Keratinocyte (primary cell): ENCODE data around the gene SLC44A3. TPM values are rescaled to one million over a fixed set of nuclear protein-coding genes. Genes with fewer than 3 reads are reported as not detected.

ENCODE experiments used
- DNase-seq: peaks from one replicate; pipeline ENCODE4 v3.0.0-alpha.2; 2011; ENCODE audit warnings: low read depth, missing footprints, low spot score
- FAIRE-seq: peaks from 2 replicates; lab custom pipeline; 2011; peaks lifted over from hg19 to GRCh38; lab: Jason Lieb, UNC
- H2AFZ ChIP-seq: 2 replicates; pipeline ENCODE4 v1.6.0; 2012; ENCODE audit warnings: low read length, control low read depth, inconsistent platforms; ENCODE audit not compliant: control insufficient read depth
- H3K27ac ChIP-seq: 2 replicates; pipeline ENCODE4 v1.5.1; 2011; ENCODE audit warnings: low read length; ENCODE audit not compliant: control insufficient read depth, insufficient read depth
- H3K27me3 ChIP-seq: 3 replicates; pipeline ENCODE4 v1.6.0; 2011; ENCODE audit warnings: low read length; ENCODE audit not compliant: control insufficient read depth, insufficient read depth; ENCODE audit errors: extremely low read depth
- H3K36me3 ChIP-seq, 2 experiments: 2 replicates in 1 of 2; 3 replicates in 1 of 2; pipeline ENCODE4 v1.5.1; 2011; ENCODE audit warnings: low read length in 2 of 2, mild to moderate bottlenecking in 1 of 2; ENCODE audit not compliant: control insufficient read depth in 2 of 2, insufficient read depth in 2 of 2; ENCODE audit errors: extremely low read depth in 1 of 2
- H3K4me1 ChIP-seq: 3 replicates; pipeline ENCODE4 v1.5.1; 2011; ENCODE audit warnings: low read length; ENCODE audit not compliant: control insufficient read depth, insufficient read depth; ENCODE audit errors: extremely low read depth
- H3K4me2 ChIP-seq: 3 replicates; pipeline ENCODE4 v1.6.0; 2011; ENCODE audit warnings: low read depth, low read length; ENCODE audit not compliant: control insufficient read depth, insufficient read depth; ENCODE audit errors: extremely low read depth
- H3K4me3 ChIP-seq, 3 experiments: fragments of 200-600 bp in 1 of 3; sonication (generic) in 1 of 3; 2 replicates in 2 of 3; 3 replicates in 1 of 3; pipeline ENCODE4 v1.5.1; 2011 to 2016; ENCODE audit warnings: low read length in 3 of 3, mild to moderate bottlenecking in 3 of 3, control low read depth in 2 of 3, inconsistent platforms in 1 of 3, low read depth in 1 of 3, mixed read lengths in 1 of 3, mixed run types in 1 of 3, moderate library complexity in 1 of 3; ENCODE audit not compliant: control insufficient read depth in 2 of 3, insufficient read depth in 2 of 3; ENCODE audit errors: extremely low read depth in 1 of 3
- H3K79me2 ChIP-seq: 2 replicates; pipeline ENCODE4 v1.6.0; 2012; ENCODE audit warnings: low read length; ENCODE audit not compliant: control insufficient read depth, insufficient read depth
- H3K9ac ChIP-seq: 3 replicates; pipeline ENCODE4 v1.6.0; 2011; ENCODE audit warnings: low read length; ENCODE audit not compliant: control insufficient read depth, insufficient read depth; ENCODE audit errors: extremely low read depth
- H3K9me1 ChIP-seq: 3 replicates; pipeline ENCODE4 v1.6.0; 2011; ENCODE audit warnings: low read length; ENCODE audit not compliant: control insufficient read depth, insufficient read depth; ENCODE audit errors: extremely low read depth
- H3K9me3 ChIP-seq: 2 replicates; pipeline ENCODE4 v1.5.1; 2012; ENCODE audit warnings: low read depth, low read length; ENCODE audit not compliant: control insufficient read depth
- H4K20me1 ChIP-seq: 3 replicates; pipeline ENCODE4 v1.6.0; 2011; ENCODE audit warnings: low read length; ENCODE audit not compliant: control insufficient read depth, insufficient read depth; ENCODE audit errors: extremely low read depth
- EZH2 ChIP-seq: IDR thresholded peaks from one replicate; pipeline ENCODE4 v1.6.1; 2012; ENCODE audit warnings: inconsistent platforms, mild to moderate bottlenecking, low read length, moderate library complexity
- dilution Hi-C: fragments of 300-500 bp; cut with MboI; formaldehyde crosslinking; loops from one replicate; pipeline ENCODE4 v1.7.0; 2020; ENCODE audit warnings: low sequenced_read_pairs; ENCODE audit not compliant: extremely low pct_ligation_motif_present
- polyA plus RNA-seq, 5 experiments: library from polyadenylated mRNA; depleted of rRNA in 3 of 5; stranded (reverse) in 3 of 5; stranded (forward) in 1 of 5; unstranded in 1 of 5; fragments of >200 nt; gene quantifications; 1 replicate in 1 of 5; 2 replicates in 3 of 5; 3 replicates in 1 of 5; pipeline versions ENCODE4 v1.2.1 to v1.2.3, GENCODE V29; 2011 to 2012; ENCODE audit warnings: missing spikeins in 2 of 5, low read depth in 1 of 5, low replicate concordance in 1 of 5
- TF ChIP-seq, protein P1 (sequence below), 3 experiments: IDR thresholded peaks in 1 of 3; conservative IDR thresholded peaks in 1 of 3; optimal IDR thresholded peaks in 1 of 3; 2 replicates in 2 of 3; 3 replicates in 1 of 3; pipeline versions ENCODE3 to v1.5.1; 2011; ENCODE audit warnings: low read length in 3 of 3, mild to moderate bottlenecking in 3 of 3, moderate library complexity in 2 of 3, control low read depth in 1 of 3, inconsistent platforms in 1 of 3; ENCODE audit not compliant: insufficient read depth in 2 of 3; ENCODE audit errors: extremely low read depth in 1 of 3

The SLC44A3 gene
- polyA plus RNA-seq, 1 donor (not counting 4 experiments of a cell fraction or from before 2014, with no cell fraction given), result 7.3 TPM

DNA sequence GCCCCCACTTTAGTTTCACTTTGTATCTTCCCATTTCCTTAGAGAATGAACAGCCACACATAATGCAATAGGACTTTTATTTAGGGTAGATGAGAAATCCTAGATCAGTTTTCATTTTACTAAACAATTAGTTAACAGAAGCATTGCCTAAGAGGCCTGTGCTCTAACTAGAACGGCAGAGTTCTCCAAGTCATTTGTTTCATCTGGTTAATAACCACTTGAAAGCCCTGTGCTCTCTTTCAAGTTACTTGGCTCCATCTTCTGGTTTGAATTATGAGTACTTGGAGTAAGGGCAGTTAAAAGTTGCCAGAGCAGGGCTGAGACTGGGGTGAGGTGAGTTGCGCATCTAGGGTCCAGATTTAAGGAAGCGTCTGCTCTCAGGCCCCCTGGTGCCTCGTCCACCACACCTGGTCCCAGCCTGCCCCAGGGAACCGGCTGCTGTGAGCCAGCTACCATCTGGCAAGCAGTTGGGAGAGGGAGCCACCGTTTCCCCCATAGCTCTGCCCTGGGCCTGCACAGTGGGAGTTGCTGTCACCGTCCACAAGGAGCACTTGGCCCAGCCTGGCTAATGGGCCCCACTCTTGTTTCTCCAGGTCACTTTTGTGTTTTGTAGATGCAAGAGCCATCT lies 18.1 kb upstream of the SLC44A3 start:
- H3K9me1 ChIP-seq, result no peaks in the 10 kb centered on the region

DNA sequence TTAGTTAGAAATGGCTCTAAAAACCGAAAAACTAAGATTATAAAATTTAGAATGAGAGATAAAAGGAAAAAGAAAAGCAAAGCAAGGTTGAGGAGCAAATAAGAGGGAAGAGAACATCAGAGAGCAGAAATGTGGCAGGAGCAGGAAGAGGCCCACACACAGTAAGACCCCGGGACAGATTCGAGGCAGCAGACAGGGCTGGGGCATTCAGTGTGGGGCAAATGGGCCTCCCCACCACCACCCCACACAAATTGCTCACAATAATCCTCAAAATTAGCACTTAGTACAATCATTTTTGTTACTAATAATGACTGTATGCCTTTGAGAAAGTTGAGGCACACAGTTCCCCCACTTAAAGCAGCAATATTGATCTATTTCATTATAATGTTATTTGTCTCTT lies 17.1 kb upstream of the SLC44A3 start:
- Histone ChIP-seq H3K4me3 (no peak overlapping the region), H3K4me2 (no peak overlapping the region), H3K36me3 (no peaks in the 10 kb centered on the region), H3K9ac (no peak overlapping the region), H2AFZ (no peak overlapping the region), H3K79me2 (no peaks in the 10 kb centered on the region), H3K27me3 (no peaks in the 10 kb centered on the region), H3K4me1 (peaks cover 23% of the 10 kb centered on the region), H4K20me1 (no peaks in the 10 kb centered on the region), H3K9me1 (no peaks in the 10 kb centered on the region), H3K27ac (no peak overlapping the region), H3K9me3 (no peaks in the 10 kb centered on the region)
- TF ChIP-seq EZH2, result no peak
- TF ChIP-seq, protein P1, sequence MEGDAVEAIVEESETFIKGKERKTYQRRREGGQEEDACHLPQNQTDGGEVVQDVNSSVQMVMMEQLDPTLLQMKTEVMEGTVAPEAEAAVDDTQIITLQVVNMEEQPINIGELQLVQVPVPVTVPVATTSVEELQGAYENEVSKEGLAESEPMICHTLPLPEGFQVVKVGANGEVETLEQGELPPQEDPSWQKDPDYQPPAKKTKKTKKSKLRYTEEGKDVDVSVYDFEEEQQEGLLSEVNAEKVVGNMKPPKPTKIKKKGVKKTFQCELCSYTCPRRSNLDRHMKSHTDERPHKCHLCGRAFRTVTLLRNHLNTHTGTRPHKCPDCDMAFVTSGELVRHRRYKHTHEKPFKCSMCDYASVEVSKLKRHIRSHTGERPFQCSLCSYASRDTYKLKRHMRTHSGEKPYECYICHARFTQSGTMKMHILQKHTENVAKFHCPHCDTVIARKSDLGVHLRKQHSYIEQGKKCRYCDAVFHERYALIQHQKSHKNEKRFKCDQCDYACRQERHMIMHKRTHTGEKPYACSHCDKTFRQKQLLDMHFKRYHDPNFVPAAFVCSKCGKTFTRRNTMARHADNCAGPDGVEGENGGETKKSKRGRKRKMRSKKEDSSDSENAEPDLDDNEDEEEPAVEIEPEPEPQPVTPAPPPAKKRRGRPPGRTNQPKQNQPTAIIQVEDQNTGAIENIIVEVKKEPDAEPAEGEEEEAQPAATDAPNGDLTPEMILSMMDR (optimal IDR thresholded peaks at IDR 0.05 in 1 of 3, IDR thresholded peaks at IDR 0.05 in 1 of 3, conservative IDR thresholded peaks at IDR 0.05 in 1 of 3; ENCODE audit: extremely low read depth in 1 of 3, insufficient read depth in 2 of 3, low read length in 3 of 3), result no peak
- dilution Hi-C loops, result no loop called here
- no peak for FAIRE-seq
- no peak for DNase-seq

More for the DNA sequence above, 18.1 kb upstream of the SLC44A3 start:
- peak overlapping the region; percentile 14 for H3K9ac ChIP-seq
- no peaks in the 10 kb centered on the region for H3K27me3 ChIP-seq
- H4K20me1 ChIP-seq, result no peaks in the 10 kb centered on the region
- peak overlapping the region; percentile 71 for H2AFZ ChIP-seq
- H3K36me3 ChIP-seq, result no peaks in the 10 kb centered on the region
- FAIRE-seq (peak; percentile 82), DNase-seq (peak; percentile 25)
- dilution Hi-C loops, result no loop called here
- H3K4me2 ChIP-seq, result peak overlapping the region; percentile 91
- TF ChIP-seq EZH2, result no peak
- TF ChIP-seq, protein P1 (optimal IDR thresholded peaks at IDR 0.05 in 1 of 3, IDR thresholded peaks at IDR 0.05 in 1 of 3, conservative IDR thresholded peaks at IDR 0.05 in 1 of 3; ENCODE audit: extremely low read depth in 1 of 3, insufficient read depth in 2 of 3, low read length in 3 of 3), result peak; percentile 52 to 63 (median 52)
- H3K79me2 ChIP-seq, result no peaks in the 10 kb centered on the region
- no peaks in the 10 kb centered on the region for H3K9me3 ChIP-seq
- peaks cover 23% of the 10 kb centered on the region for H3K4me1 ChIP-seq
- H3K4me3 ChIP-seq, result peak overlapping the region in 2 of 3 experiments; percentile 51 to 56
- H3K27ac ChIP-seq, result peak overlapping the region; percentile 37
